ENCODE results near the gene COPRS.

DNA sequence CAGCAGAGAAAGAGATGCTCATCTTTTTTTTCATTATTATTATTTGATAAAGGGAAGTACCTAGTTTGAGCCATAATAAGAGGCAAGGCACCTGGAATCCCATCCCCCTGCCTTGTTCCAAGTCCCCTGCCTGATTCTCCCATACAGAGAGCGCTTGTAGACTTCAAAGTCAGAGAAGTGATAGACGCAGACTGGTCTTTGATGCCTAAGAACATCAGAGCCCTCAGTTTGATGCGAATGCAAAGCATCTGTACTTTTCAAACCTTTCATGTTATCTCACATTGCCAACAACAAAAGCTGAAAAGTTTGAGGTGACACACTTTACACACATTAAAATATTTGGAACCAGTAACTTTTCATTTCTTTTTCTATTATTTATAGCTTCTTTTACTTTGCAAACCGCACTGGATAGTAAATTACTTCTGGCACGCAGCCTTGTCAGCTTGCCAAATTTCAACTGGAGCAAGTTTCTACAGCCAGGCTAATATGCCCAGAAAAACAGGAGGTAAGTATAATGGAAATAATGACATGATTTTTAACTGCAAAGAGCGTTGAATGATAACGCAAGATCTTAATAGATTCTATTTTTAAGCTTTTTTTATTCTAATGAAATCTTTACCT is 48.4 kb upstream of the COPRS start:
- TF ChIP-seq, protein P1, sequence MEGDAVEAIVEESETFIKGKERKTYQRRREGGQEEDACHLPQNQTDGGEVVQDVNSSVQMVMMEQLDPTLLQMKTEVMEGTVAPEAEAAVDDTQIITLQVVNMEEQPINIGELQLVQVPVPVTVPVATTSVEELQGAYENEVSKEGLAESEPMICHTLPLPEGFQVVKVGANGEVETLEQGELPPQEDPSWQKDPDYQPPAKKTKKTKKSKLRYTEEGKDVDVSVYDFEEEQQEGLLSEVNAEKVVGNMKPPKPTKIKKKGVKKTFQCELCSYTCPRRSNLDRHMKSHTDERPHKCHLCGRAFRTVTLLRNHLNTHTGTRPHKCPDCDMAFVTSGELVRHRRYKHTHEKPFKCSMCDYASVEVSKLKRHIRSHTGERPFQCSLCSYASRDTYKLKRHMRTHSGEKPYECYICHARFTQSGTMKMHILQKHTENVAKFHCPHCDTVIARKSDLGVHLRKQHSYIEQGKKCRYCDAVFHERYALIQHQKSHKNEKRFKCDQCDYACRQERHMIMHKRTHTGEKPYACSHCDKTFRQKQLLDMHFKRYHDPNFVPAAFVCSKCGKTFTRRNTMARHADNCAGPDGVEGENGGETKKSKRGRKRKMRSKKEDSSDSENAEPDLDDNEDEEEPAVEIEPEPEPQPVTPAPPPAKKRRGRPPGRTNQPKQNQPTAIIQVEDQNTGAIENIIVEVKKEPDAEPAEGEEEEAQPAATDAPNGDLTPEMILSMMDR (IDR thresholded peaks at IDR 0.05) = no peak
- TF ChIP-seq, protein P2, sequence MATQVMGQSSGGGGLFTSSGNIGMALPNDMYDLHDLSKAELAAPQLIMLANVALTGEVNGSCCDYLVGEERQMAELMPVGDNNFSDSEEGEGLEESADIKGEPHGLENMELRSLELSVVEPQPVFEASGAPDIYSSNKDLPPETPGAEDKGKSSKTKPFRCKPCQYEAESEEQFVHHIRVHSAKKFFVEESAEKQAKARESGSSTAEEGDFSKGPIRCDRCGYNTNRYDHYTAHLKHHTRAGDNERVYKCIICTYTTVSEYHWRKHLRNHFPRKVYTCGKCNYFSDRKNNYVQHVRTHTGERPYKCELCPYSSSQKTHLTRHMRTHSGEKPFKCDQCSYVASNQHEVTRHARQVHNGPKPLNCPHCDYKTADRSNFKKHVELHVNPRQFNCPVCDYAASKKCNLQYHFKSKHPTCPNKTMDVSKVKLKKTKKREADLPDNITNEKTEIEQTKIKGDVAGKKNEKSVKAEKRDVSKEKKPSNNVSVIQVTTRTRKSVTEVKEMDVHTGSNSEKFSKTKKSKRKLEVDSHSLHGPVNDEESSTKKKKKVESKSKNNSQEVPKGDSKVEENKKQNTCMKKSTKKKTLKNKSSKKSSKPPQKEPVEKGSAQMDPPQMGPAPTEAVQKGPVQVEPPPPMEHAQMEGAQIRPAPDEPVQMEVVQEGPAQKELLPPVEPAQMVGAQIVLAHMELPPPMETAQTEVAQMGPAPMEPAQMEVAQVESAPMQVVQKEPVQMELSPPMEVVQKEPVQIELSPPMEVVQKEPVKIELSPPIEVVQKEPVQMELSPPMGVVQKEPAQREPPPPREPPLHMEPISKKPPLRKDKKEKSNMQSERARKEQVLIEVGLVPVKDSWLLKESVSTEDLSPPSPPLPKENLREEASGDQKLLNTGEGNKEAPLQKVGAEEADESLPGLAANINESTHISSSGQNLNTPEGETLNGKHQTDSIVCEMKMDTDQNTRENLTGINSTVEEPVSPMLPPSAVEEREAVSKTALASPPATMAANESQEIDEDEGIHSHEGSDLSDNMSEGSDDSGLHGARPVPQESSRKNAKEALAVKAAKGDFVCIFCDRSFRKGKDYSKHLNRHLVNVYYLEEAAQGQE (IDR thresholded peaks at IDR 0.05; ENCODE audit: low read depth, low read length) = no peak
- TF ChIP-seq CHD2 (IDR thresholded peaks at IDR 0.05; ENCODE audit: low read length, partially characterized antibody) (no peak), TEAD4 (IDR thresholded peaks at IDR 0.05; ENCODE audit: borderline replicate concordance, insufficient read depth) (no peak), YY1 (IDR thresholded peaks at IDR 0.05; ENCODE audit: low read depth) (no peak), SIN3A (IDR thresholded peaks at IDR 0.05; ENCODE audit: borderline replicate concordance, low read depth, low read length) (no peak), RFX5 (IDR thresholded peaks at IDR 0.05; ENCODE audit: low read length) (no peak), RAD21 (IDR thresholded peaks at IDR 0.05; ENCODE audit: low read length) (no peak)
- TF ChIP-seq, protein P3, sequence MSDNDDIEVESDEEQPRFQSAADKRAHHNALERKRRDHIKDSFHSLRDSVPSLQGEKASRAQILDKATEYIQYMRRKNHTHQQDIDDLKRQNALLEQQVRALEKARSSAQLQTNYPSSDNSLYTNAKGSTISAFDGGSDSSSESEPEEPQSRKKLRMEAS (IDR thresholded peaks at IDR 0.05; ENCODE audit: low read depth) = no peak
- TF ChIP-seq, protein P4, sequence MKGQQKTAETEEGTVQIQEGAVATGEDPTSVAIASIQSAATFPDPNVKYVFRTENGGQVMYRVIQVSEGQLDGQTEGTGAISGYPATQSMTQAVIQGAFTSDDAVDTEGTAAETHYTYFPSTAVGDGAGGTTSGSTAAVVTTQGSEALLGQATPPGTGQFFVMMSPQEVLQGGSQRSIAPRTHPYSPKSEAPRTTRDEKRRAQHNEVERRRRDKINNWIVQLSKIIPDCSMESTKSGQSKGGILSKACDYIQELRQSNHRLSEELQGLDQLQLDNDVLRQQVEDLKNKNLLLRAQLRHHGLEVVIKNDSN (IDR thresholded peaks at IDR 0.05; ENCODE audit: borderline replicate concordance, low read depth) = no peak
